GM18873 (cell line): ENCODE measurements around the gene NACA2.
"Not testable (repeated sequence)": the region's sequence is repeated elsewhere in the genome, so short reads cannot be mapped to it uniquely, and the experiment has no call there.

Source experiments
- ATAC-seq: cut with Tn5 transposase; IDR thresholded peaks from one replicate; pipeline ENCODE4 v1.9.1; 2021; ENCODE audit warnings: mild to moderate bottlenecking, moderate library complexity, moderate number of reproducible peaks; ENCODE audit not compliant: unreplicated experiment, low FRiP score

Gene NACA2

DNA sequence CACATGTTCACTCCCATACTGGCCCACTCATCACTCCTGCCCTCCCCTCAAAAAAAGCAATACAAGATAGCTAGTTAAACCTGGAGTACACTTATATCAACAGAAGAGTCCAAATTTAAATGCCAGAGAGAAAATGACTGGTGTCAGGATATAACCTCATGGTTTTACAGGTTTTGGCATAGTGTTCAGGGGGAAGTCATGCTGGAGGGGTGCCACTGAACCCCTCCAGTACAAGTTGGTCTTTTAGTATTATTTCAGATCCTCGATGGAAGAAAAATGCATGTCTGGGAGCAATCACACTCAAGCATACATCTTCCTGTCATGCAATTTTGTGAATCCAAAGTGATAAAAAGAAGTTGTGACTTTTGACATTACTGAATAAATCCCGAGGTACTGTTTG, 10.5 kb downstream of the NACA2 start:
- no peak for ATAC-seq

DNA sequence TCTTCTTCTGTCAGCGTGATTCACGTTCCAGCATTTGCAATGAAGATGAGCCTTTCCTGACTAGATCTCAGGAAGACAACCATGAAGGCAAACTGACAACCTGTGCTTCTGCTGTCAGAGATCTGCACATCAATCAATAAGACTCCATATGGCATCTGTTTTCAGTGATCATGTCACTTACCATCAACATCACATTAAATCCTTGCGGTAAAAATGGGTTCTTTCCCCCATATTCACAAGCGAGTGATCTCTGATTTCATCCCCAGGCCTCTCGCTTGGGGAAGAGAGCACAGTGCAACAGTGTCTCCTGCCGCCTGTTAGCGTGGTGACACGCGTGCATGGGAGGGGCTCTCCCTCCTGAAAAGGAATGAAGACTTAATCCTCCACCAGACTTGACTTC, 11.1 kb downstream of the NACA2 start:
- no peak for ATAC-seq

DNA sequence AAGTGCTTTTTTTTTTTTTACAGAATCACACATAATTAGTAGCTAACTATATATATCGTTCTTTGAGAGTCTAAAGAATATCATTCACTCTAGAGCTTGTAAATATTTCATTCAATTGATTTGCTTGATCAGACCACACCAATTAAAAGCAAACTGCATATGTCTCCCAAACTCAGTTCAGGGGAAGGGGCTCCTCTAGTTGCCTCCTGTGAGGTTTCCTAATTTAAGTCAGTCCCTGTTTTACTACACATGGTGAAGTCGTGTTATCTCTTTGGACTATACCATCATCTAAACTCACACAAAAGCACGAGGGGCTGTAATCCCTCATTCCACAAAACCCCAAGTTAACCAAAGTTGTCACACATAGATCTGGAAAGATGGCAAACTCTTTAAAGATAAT, 11.7 kb downstream of the NACA2 start:
- ATAC-seq = no peak

DNA sequence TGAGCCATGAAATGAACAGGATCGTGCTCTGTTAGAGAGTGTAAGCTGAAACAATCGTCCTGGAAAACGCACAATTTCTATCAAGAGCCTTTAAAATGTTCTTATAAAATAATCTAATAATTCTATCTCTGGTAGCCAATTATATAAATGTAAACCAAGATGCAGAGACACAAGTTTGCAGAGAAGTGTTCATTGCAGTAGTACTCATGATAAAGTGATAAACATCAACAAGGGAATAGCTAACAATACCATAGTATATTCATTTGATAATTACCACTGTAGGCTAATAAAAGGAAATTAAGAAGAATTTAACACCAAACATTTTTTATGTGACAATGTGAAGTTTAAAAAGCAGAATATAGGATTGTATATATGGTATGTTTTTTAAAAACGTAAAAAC, 12.4 kb downstream of the NACA2 start:
- ATAC-seq = no peak

DNA sequence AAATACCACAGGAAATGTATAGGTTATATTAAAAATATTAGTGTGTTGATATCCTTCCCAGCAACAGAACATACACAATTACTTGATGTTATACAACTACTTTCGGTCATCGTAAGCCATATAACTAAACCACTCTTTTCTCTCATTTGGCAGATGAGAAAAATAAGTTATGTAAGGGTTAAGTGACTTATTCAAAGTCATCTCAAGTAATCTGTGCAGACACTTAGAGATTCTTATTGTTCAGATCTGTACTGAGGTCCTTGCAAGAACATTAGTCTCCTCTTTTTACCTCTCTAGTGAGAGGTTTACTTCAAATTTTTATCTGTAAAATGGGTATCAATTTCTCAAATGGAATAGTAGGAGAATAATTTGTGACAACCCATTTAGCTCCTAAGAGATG, 15.0 kb downstream of the NACA2 start:
- no peak for ATAC-seq

DNA sequence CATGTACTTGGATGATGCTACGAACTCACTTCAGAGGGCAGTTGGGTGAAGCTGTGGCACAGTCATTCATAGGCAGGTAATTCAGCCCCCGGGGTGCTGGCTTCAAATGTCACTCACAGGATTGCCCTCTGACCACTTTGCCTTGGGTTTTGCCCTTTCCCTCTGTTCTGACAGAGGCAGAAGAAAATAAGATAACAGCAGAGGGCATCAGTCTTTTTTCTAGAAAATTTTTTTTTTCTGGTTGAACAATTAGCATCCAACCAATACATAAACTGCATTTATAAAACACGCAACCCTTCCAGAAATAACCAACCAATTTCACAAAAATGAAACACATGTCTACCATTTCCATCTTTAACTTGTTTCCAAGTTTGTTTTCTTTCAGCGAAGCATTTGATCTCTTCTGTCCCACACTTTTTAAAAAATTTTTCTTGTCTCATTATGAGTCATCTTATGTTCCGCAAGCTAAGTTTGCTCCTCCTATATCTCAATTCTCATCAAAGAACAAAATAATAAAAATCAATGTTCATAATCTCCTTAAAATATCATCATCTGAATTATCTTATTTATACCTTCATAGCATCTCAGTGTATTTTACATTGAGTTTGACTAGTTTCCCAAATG, 15.6 kb downstream of the NACA2 start:
- ATAC-seq = no peak

DNA sequence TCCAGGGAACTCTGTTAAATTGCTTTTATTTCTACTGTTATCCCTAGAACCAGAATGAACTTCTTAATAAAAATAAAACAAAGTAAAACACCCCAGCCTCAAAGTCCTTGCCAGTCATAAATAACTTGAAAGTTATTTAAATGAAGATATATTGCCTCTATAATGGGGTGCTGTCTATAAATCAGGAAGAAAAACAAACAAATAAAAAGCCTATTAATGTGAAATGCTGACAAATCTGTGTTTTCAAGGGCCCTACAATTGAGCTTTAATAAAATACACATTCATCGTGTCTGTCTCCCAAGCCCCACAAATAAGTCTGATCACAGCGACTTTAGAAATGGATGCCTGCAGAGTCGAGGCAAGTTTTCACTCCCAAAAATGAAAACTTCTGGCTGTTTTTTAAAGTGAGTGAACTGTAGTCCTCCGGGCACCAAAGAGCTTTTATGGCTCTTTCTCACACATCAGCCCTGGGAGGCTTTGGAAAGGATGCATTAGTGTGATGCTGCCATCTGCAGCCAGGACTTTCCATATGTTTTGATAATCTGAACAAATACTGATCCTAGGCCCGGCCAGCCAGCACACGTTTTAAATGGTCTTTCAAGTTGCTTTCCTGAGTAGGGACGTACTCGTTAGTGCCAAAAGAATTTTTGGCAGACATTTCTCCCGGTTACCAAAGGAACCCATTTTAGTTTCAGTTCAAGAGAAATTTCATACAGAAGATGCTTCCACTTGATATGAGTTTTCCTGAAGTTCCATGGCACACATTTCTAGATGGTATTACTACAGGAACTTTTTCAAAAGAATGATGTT, 16.3 kb downstream of the NACA2 start:
- no peak for ATAC-seq

DNA sequence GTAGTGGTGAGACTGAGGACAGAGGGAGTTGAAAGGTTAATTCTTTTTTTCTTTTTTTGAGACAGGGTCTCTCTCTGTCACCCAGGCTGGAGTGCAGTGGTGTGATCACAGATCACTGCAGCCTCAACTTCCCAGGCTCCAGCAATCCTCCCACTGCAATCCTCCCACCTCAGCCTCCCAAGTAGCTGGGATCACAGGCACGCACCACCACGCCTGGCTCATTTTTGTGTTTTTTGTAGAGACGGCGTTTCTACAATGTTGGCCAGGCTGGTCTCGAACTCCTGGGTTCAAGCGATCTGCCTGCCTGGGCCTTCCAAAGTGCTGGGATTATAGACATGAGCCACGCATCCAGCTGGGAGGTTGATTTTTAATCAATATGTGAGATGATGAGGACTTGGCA, 18.5 kb downstream of the NACA2 start:
- ATAC-seq = not testable (repeated sequence)

DNA sequence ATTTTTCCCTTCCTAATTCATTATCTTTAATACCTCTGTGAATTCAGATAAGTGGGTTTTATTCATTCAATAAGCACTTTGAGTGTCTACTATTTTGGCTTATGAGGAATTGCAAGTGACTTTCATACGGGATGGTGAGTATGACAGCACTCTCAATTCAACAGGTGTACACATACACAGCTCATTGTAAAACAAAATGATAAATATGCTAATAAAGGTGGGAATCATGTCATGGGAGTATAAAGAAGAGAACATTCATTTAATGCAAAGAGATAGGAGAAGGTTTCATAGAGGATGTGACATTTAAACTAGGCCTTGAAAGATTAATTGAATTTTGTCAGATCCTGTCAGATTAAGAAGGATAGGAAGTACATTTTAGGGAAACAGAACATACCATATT, 19.4 kb downstream of the NACA2 start:
- ATAC-seq = no peak

DNA sequence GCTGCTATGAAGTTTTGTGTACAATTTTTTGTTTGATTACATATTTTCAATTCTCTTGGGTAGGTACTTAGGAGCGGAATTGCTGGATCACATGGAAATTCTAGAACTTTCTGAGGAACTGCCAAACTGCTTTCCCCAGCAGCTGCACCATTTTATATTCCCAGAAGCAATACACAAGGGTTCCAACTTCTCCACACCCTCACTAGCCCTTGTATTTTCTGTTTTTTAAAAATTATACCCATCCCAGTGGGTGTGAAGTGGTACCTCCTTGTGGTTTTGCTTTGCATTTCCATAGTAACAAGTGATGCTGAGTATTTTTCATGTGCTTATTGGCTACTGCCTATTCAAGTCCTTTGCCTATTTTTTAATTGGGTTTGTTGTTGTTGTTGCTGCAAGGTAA, 20.9 kb downstream of the NACA2 start:
- ATAC-seq = no peak

DNA sequence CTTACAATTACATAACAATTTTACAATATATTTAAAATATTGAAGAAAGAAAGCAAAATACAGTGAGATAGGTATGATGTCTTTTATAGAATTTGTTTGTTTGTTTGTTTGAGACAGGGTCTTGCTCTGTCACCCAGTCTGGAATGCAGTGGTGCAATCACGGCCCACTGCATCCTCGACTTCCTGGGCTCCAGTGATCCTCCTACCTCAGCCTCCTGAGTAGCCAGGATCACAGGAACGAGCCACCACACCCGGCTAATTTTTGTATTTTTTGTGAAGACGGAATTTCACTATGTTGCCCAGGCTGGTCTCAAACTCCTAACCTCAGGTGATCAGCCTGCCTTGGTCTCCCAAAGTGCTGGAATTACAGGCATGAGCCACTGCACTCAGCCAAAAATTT, 21.5 kb downstream of the NACA2 start:
- not testable (repeated sequence) for ATAC-seq

DNA sequence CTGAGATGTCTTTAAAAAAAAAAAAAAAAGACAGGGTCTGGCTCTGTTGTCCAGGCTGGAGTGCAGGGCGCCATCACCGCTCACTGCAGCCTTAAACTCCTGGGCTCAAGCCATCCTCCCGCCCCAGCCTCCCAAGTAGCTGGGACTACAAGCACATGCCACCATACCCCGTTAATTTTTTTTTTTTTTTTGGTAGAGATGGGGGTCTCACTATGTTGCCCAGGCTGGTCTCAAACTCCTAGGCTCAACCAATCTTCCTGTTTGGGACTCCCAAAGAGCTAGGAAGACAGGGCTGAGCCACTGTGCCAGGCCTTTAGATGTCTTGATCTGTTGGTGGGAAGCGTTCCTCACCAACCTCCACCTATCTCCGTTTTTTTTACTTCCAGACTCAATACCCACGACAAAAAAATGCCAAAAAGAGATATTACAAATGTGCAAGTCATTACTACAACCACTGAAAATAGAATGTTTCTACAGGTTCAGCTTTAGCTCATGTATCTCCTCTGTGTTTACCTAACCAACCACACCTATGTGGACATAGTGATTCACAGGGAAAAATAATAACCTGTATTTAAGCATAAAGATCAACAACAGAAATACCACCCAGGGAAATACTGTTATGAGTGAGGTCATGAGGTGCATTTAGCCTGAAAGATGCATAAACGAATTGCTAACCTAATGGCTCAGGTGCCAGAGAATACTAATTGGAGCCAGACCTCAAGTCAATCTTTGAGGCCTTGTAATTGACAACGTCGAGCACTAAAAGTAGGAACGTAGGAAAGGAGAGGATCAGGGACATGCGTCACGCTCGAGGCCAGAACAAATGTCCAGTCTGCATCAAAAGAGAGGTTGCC, 22.6 kb downstream of the NACA2 start:
- ATAC-seq = no peak

DNA sequence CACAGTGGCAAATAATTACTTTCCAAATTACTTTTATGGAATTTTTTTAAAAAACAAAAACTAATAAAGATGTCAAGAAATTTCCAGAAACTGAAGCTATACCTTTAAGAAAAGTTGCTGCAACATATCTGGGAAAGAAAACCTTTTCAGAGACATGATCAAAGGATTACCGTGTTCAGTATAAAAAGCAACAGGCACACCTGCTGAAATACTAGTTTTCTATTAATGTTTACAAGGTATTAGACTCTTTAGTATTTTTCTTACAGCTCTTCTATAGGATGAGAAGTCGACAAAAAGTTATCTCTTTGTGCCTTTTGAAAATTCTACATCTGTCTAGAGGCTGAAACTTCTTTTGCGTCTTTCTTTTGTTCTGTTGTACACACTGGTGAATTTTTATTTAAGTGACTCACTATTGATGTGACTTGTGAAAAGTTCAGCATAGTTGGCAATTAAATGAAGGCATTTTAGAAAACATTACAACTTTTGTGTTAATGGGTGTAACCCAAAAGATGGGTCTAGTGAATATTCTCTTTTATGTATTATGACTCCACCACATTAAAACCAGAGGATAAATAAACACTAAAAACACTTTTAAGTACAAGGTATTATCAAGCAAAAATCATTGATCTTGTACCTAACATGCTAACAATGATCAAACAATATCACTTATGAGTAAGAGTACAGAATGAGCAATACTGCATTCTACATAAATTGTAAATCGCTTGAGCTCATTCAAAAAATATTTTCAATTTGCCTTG, 23.8 kb downstream of the NACA2 start:
- no peak for ATAC-seq

DNA sequence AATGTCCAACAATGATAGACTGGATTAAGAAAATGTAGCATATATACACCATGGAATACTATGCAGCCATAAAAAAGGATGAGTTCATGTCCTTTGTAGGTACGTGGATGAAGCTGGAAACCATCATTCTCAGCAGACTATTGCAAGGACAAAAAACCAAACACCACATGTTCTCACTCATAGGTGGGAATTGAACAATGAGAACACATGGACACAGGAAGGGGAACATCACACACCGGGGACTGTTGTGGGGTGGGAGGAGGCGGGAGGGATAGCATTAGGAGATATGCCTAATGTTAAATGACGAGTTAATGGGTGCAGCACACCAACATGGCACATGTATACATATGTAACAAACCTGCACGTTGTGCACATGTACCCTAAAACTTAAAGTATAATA, 24.6 kb downstream of the NACA2 start:
- not testable (repeated sequence) for ATAC-seq

DNA sequence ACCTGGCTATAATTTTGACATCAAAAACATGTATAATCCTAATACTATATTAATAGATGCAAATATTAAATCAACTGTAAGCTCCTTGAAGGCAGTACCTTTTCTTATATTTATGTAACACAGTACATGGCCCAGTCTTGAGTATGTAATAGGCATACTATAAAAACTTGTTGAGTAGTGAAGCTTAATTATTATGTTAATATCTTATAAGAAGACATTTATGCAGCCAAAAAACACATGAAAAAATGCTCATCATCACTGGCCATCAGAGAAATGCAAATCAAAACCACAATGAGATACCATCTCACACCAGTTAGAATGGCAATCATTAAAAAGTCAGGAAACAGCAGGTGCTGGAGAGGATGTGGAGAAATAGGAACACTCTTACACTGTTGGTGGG, 25.2 kb downstream of the NACA2 start:
- not testable (repeated sequence) for ATAC-seq

DNA sequence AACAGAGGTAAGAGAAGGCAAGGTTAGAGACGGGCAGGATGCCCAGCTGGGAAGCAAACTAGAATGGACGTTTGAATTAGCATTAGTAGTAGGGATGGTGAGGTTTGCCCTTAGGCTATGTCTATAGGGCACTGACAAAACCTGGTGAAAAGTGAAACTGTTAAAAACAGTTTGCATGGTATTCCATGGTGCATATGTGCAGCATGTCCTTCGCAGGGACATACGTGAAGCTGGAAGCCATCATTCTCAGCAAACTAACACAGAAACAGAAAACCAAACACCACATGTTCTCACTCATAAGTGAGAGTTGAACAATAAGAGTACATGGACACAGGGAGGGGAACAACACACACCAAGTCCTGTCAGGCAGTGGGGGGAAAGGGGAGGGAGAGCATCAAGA, 25.8 kb downstream of the NACA2 start:
- no peak for ATAC-seq

DNA sequence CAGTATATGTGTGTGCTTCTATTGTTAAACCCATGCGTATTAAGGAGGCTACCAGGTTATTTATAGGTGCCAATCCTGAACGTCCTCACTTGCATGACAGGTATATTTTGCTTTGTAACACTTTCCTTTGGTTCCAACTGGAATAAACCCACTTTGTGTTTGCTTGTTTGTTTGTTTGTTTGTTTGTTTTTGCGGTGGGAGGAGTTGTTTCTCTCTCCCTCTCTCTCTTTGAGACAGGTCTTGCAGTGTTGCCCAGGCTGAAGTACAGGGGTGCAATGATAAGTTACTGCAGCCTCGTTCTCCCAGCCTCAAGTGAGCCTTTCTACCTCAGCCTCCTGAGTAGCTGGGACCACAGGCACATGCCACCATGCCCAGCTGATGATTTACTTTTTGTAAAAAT, 28.7 kb downstream of the NACA2 start:
- no peak for ATAC-seq

DNA sequence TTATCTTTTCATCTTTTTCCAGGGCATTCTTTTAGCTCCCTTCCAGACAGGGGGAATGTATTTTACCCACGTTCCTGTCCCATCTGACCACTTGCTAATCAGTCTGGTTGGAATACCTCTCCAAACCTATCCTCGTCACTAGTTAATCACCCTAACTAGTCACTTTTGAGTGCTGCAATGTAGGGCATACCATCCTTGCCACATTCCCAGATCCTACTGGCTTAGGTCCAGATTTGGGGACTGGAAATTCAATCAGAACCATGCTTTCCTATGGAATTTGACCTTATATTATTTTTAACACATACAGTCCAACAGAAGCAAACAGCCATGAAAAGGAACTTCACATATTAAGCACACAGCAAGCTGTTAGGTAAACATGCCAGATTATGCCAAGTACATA, 29.7 kb downstream of the NACA2 start:
- ATAC-seq = no peak

DNA sequence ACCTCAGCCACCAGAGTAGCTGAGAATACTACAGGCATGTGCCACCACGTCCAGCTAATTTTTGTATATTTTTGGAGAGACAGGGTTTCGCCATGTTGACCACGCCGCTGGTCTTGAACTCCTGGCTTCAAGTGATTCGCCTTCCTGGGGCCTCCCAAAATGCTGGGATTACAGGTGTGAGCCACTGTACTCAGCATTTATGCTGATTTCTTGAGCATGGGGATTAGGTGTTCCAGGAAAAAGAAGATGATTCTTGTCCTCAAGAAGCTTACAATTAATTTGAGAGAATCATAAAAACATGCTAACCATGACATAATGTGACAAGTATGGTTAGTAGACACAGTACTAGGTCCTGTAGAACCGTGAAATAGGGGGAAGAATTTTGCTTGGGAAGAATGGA, 30.9 kb downstream of the NACA2 start:
- no peak for ATAC-seq
